IPS-18a (cell line): Measurements from ENCODE around the gene KLF16.
A peak's percentile ranks its signal among the peaks of the same experiment; 100 is the strongest.

Experiments used
- H3K27ac ChIP-seq: one replicate; pipeline ENCODE4 v1.5.1; 2013; ENCODE audit warnings: low read length
- H3K27me3 ChIP-seq: one replicate; pipeline ENCODE4 v1.6.1; 2013; ENCODE audit warnings: mild to moderate bottlenecking, low read length; ENCODE audit not compliant: control insufficient read depth, insufficient read depth
- H3K36me3 ChIP-seq: one replicate; pipeline ENCODE4 v1.6.1; 2013; ENCODE audit warnings: low read depth, low read length; ENCODE audit not compliant: control insufficient read depth
- H3K4me1 ChIP-seq: one replicate; pipeline ENCODE4 v1.6.1; 2013; ENCODE audit warnings: low read depth, low read length; ENCODE audit not compliant: control insufficient read depth
- H3K4me3 ChIP-seq: one replicate; pipeline ENCODE4 v1.5.1; 2013; ENCODE audit warnings: low read length
- H3K9ac ChIP-seq: one replicate; pipeline ENCODE4 v1.6.1; 2013; ENCODE audit warnings: mild to moderate bottlenecking, low read length, moderate library complexity
- H3K9me3 ChIP-seq: one replicate; pipeline ENCODE4 v1.6.1; 2013; ENCODE audit warnings: low read depth, low read length; ENCODE audit not compliant: control insufficient read depth

The KLF16 gene

DNA sequence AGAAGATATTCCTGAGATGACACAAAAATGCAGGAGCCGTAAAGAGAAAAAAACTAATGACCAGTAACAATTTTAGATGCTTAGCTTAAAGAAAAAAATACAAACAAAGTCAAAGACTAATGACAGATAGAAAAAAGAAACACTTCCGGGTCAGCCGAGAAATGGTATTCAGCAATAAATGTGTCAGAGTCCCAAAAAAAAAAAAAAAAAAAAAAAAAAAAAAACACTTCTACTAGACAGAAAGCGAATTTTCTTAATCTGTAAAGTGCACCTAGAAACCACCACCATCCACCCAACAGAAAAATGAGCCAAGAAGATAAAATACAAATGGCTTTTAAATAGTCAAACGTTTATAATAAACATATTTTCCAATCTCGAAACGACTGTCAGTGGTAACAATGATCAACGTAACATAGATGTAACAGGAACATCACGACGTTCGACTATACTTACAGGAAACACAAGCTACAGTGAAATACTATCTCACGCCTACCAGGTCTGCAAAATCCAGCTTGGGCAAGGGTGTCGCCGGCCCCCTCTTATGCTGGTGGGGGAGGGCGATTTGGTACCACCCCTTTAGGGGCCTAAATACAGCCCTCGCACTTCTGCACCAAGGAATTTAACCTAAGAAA lies 11.3 kb upstream of the KLF16 start:
- peak overlapping the region; percentile 90 for H3K4me3 ChIP-seq
- H3K36me3 ChIP-seq: no peaks in the 10 kb centered on the region
- H3K4me1 ChIP-seq: peaks cover 10% of the 10 kb centered on the region
- H3K27ac ChIP-seq: no peak overlapping the region
- peak overlapping the region; percentile 82 for H3K9ac ChIP-seq
- H3K9me3 ChIP-seq: no peaks in the 10 kb centered on the region
- H3K27me3 ChIP-seq: peaks cover 9% of the 10 kb centered on the region

DNA sequence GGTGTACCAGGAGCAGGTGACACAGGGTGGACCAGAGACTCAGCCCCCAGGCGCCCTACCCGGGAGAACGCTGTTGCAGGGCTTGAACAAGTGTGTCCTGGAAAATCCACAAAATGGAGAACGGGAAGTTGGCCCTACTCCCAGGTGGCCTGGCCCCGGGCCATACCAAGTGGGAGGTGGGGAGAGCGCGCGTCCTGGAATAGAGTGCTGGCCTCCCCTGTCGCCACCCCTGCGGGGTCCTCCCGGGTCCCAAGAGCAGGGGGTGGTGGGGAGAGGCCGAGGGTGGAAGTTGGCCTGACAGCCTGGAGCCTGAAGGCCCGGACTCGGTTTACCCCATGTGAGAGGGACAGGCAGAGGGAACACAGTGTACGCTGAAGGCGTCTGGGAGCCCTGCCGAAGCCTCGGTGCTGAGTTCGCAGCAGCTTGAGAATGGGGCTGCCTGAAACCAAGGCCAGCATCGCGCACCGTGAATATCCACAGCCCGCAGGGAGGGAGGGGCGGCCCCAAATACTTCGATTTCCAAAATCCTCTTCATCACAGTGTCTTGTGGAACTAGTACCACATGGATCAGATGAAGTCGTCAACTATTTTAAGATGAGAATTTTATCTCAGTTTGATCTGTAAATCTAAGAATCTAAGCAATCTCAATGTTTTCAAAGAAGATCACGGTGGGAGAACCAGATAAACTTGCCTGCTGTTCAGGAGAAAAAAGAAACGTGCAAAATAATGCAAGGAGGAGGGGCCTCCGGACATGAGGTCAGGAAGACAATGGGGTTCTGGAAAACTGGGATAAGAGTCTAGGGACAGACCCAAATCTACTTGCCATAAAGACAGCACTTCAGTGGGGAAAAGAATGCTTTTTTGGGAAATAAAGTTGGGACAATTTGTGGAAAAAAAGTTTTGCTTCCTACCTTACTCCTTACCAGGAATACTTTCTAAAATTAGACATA lies 10.4 kb upstream of the KLF16 start:
- Histone ChIP-seq H3K9me3 (no peaks in the 10 kb centered on the region), H3K9ac (no peak overlapping the region), H3K4me1 (peaks cover 10% of the 10 kb centered on the region), H3K27ac (no peak overlapping the region), H3K4me3 (peak overlapping the region; percentile 90), H3K27me3 (peaks cover 9% of the 10 kb centered on the region), H3K36me3 (no peaks in the 10 kb centered on the region)

- H3K9me3 ChIP-seq: no peaks in the 10 kb centered on the region
- H3K27ac ChIP-seq: no peak overlapping the region
- peaks cover 10% of the 10 kb centered on the region for H3K4me1 ChIP-seq
- H3K27me3 ChIP-seq: peaks cover 9% of the 10 kb centered on the region
- H3K36me3 ChIP-seq: no peaks in the 10 kb centered on the region
- H3K9ac ChIP-seq: no peak overlapping the region
- H3K4me3 ChIP-seq: no peak overlapping the region
Measured at GRCh38 chr19:1872807-1873523, 9.6 kb upstream of the KLF16 start.

- Histone ChIP-seq H3K36me3 (no peaks in the 10 kb centered on the region), H3K4me3 (no peak overlapping the region), H3K27ac (no peak overlapping the region), H3K27me3 (peaks cover 8% of the 10 kb centered on the region), H3K9ac (no peak overlapping the region), H3K4me1 (peaks cover 10% of the 10 kb centered on the region), H3K9me3 (no peaks in the 10 kb centered on the region)
Measured at GRCh38 chr19:1871630-1872029, 8.3 kb upstream of the KLF16 start.

DNA sequence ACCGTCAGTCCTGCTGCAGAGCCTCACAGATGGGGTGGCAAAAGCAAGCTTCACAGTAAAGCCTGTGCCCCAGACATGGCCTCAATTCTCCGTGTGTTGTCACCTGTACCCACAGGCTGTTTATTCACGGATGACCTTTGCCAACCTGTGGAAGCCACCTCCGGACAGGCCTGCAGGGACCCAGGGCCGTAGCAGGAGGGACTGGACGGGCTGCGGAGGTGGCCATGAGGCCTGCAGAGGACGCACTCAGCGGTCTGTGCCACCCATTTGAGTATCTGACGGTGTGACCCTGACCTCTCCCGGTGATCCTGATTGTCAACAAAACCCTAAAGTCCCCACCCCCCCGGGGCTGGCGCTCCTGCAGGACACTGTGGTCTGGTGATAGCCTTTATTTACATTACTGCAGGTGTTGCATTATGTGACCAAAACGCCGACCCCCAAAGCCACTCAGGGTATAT lies 7.8 kb upstream of the KLF16 start:
- no peaks in the 10 kb centered on the region for H3K36me3 ChIP-seq
- H3K9me3 ChIP-seq: no peaks in the 10 kb centered on the region
- H3K4me3 ChIP-seq: no peak overlapping the region
- H3K9ac ChIP-seq: no peak overlapping the region
- H3K27me3 ChIP-seq: peaks cover 5% of the 10 kb centered on the region
- H3K4me1 ChIP-seq: peaks cover 10% of the 10 kb centered on the region
- H3K27ac ChIP-seq: no peak overlapping the region

DNA sequence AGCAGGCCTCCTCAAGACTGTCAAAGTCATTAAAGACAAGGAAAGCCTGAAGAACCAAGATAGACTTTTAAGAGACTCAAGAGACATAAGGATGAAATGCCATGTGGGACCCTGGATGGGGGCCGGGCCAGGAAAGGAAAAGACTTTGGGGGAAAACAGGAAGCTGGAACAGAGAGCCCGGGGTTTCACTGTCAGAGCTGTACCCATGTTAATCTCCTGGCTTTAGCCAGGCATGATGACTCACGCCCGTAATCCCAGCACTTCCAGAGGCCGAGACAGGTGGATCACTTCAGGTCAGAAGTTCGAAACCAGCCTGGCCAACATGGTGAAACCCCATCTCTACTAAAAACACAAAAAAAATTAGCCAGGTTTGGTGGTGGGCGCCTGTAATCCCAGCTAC lies 5.6 kb upstream of the KLF16 start:
- Histone ChIP-seq H3K9ac (no peak overlapping the region), H3K27ac (no peak overlapping the region), H3K4me3 (no peak overlapping the region), H3K4me1 (peaks cover under 1% of the 10 kb centered on the region), H3K9me3 (no peaks in the 10 kb centered on the region), H3K36me3 (no peaks in the 10 kb centered on the region), H3K27me3 (no peaks in the 10 kb centered on the region)

- Histone ChIP-seq H3K9me3 (no peaks in the 10 kb centered on the region), H3K27me3 (peaks cover 2% of the 10 kb centered on the region), H3K4me1 (no peaks in the 10 kb centered on the region), H3K36me3 (no peaks in the 10 kb centered on the region), H3K27ac (no peak overlapping the region), H3K4me3 (no peak overlapping the region), H3K9ac (no peak overlapping the region)
Measured at GRCh38 chr19:1867349-1867724, 4.0 kb upstream of the KLF16 start.

DNA sequence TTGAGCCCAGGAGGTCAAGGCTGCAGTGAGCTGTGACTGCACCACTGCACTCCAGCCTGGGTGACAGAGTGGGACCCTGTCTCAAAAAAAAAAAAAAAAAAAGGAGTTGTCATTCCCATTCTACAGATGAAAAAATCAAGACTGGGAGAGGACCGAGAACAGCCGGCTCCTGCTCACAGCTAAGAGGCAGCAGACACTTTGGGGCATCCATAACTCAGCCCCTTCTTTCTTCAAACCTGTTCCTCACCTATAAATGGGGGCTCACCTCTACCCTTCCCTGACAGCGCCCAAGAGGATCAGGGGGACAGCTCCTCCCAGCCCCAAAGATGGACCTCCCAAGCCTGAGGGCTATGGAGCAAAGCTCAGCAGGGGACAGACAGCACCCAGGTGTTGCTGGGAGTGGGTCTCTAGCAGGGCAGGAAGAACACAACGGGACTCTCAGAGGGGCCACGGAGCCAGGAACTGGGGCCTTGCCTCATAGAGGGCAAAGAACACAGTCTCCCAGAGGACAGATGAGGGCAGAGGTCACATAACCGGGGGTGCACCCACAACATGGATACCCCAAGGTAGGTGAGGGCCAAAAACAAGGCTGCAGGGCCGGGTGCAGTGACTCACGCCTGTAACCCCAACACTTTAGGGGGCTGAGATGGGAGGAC lies 3.4 kb upstream of the KLF16 start:
- Histone ChIP-seq H3K4me3 (no peak overlapping the region), H3K9ac (no peak overlapping the region), H3K4me1 (no peaks in the 10 kb centered on the region)

GRCh38 chr19:1865172-1866010 lies 2.0 kb upstream of the KLF16 start:
- Histone ChIP-seq H3K4me1 (peaks cover 10% of the 10 kb centered on the region), H3K9ac (peak overlapping the region; percentile 98), H3K9me3 (no peaks in the 10 kb centered on the region), H3K27ac (no peak overlapping the region), H3K36me3 (no peaks in the 10 kb centered on the region), H3K4me3 (peak overlapping the region; percentile 76), H3K27me3 (peaks cover 21% of the 10 kb centered on the region)

More for the DNA sequence above, 3.4 kb upstream of the KLF16 start:
- H3K27ac ChIP-seq: no peak overlapping the region
- H3K36me3 ChIP-seq: no peaks in the 10 kb centered on the region
- H3K9me3 ChIP-seq: no peaks in the 10 kb centered on the region
- H3K27me3 ChIP-seq: peaks cover 7% of the 10 kb centered on the region

- no peaks in the 10 kb centered on the region for H3K36me3 ChIP-seq
Measured at GRCh38 chr19:1864480-1865171, 1.2 kb upstream of the KLF16 start.

More at GRCh38 chr19:1864480-1865171, 1.2 kb upstream of the KLF16 start:
- H3K27me3 ChIP-seq: peaks cover 29% of the 10 kb centered on the region
- H3K4me1 ChIP-seq: peaks cover 16% of the 10 kb centered on the region
- peak overlapping the region; percentile 76 for H3K4me3 ChIP-seq
- no peaks in the 10 kb centered on the region for H3K9me3 ChIP-seq
- H3K27ac ChIP-seq: peak overlapping the region; percentile 84
- peak overlapping the region; percentile 98 for H3K9ac ChIP-seq
